HEK293 (cell line): Measurements from ENCODE around the gene NOX5.
A peak's percentile ranks its signal among the peaks of the same experiment; 100 is the strongest.

ENCODE experiments used
- CTCF ChIP-seq: fragments of 450-650 bp; formaldehyde crosslinking; IDR thresholded peaks from 2 replicates; pipeline ENCODE4 v1.5.1; 2016; ENCODE audit warnings: missing biosample characterization, missing genetic modification characterization
- GFI1B ChIP-seq: fragments of 450-650 bp; formaldehyde crosslinking; IDR thresholded peaks from 2 replicates; pipeline ENCODE4 v1.5.1; 2016; ENCODE audit warnings: missing biosample characterization, missing genetic modification characterization
- KLF10 ChIP-seq: fragments of 450-650 bp; IDR thresholded peaks from 2 replicates; pipeline ENCODE4 v1.5.1; 2018; ENCODE audit warnings: missing biosample characterization, mild to moderate bottlenecking, missing genetic modification characterization
- PBX3 ChIP-seq: sonication (generic); formaldehyde crosslinking; IDR thresholded peaks from 2 replicates; pipeline ENCODE4 v1.8.1; 2022; ENCODE audit warnings: mild to moderate bottlenecking, moderate library complexity, missing genetic modification reagents
- REPIN1 ChIP-seq: fragments of 450-650 bp; formaldehyde crosslinking; IDR thresholded peaks from 2 replicates; pipeline ENCODE4 v1.5.1; 2017; ENCODE audit warnings: missing biosample characterization, missing genetic modification characterization, low read depth
- ZNF112 ChIP-seq: fragments of 450-650 bp; formaldehyde crosslinking; IDR thresholded peaks from 2 replicates; pipeline ENCODE4 v1.5.0; 2017; ENCODE audit warnings: missing biosample characterization, missing genetic modification characterization
- ZNF138 ChIP-seq: fragments of 450-650 bp; formaldehyde crosslinking; IDR thresholded peaks from 2 replicates; pipeline ENCODE4 v1.5.1; 2016; ENCODE audit warnings: missing biosample characterization, missing genetic modification characterization, borderline replicate concordance
- ZNF266 ChIP-seq: fragments of 450-650 bp; formaldehyde crosslinking; IDR thresholded peaks from 2 replicates; pipeline ENCODE4 v1.5.1; 2016; ENCODE audit warnings: missing biosample characterization, missing genetic modification characterization, low read depth
- ZNF350 ChIP-seq: fragments of 450-650 bp; formaldehyde crosslinking; IDR thresholded peaks from 2 replicates; pipeline ENCODE4 v1.5.0; 2017; ENCODE audit warnings: missing biosample characterization, mild to moderate bottlenecking, missing genetic modification characterization
- ZNF549 ChIP-seq: fragments of 450-650 bp; IDR thresholded peaks from 2 replicates; pipeline ENCODE4 v1.5.1; 2018; ENCODE audit warnings: missing biosample characterization, missing genetic modification characterization, mild to moderate bottlenecking, inconsistent platforms, moderate library complexity
- ZNF555 ChIP-seq: fragments of 450-650 bp; formaldehyde crosslinking; conservative IDR thresholded peaks from 2 replicates; pipeline ENCODE4 v1.5.1; 2017; ENCODE audit warnings: missing biosample characterization, mild to moderate bottlenecking, missing genetic modification characterization, inconsistent platforms
- ZNF692 ChIP-seq: fragments of 450-650 bp; formaldehyde crosslinking; IDR thresholded peaks from 2 replicates; pipeline ENCODE4 v1.5.1; 2016; ENCODE audit warnings: missing biosample characterization, missing genetic modification characterization
- ZNF704 ChIP-seq: fragments of 450-650 bp; formaldehyde crosslinking; IDR thresholded peaks from 2 replicates; pipeline ENCODE4 v1.5.1; 2016; ENCODE audit warnings: missing biosample characterization, missing genetic modification characterization
- ZNF707 ChIP-seq: fragments of 450-650 bp; formaldehyde crosslinking; IDR thresholded peaks from 2 replicates; pipeline ENCODE4 v1.5.1; 2016; ENCODE audit warnings: missing biosample characterization, missing genetic modification characterization

GRCh38 chr15:69074001-69074842 is 59.7 kb downstream of the NOX5 start:
- TF ChIP-seq CTCF (tag by site-specific recombination) (peak; percentile 85), KLF10 (tag by site-specific recombination) (peak; percentile 37; the same call in 1 of the 2 replicates), ZNF704 (tag by site-specific recombination) (no peak), ZNF266 (tag by site-specific recombination) (no peak), ZNF138 (tag by site-specific recombination) (no peak), ZNF350 (no peak), GFI1B (tag by site-specific recombination) (no peak), ZNF692 (tag by site-specific recombination) (peak; percentile 79), ZNF112 (tag by site-specific recombination) (no peak), ZNF707 (tag by site-specific recombination) (no peak), REPIN1 (tag by site-specific recombination) (peak; percentile 85; the same call in 1 of the 2 replicates), ZNF549 (tag by site-specific recombination) (no peak), ZNF555 (tag by site-specific recombination) (no peak), PBX3 (0 out of 2 replicates have a peak, but pooled peaks have one; percentile 18)
